Testis (tissue), 3 donors: ENCODE data around the gene ZSCAN23. TPM values are rescaled to one million over a fixed set of nuclear protein-coding genes. Genes with fewer than 3 reads are reported as not detected.
A peak's percentile ranks its signal among the peaks of the same experiment; 100 is the strongest.
"Not testable (repeated sequence)": the region's sequence is repeated elsewhere in the genome, so short reads cannot be mapped to it uniquely, and the experiment has no call there.

ENCODE experiments used
- DNase-seq: peaks from one replicate; pipeline ENCODE4 v3.0.0-alpha.2; 2019
- H3K27ac ChIP-seq, 2 donors: fragments of 200-600 bp; sonication (generic); one replicate each; pipeline ENCODE4 v1.5.1; 2019
- H3K27me3 ChIP-seq: fragments of 200-600 bp; sonication (generic); one replicate; pipeline ENCODE4 v1.5.1; 2019
- H3K36me3 ChIP-seq: fragments of 200-600 bp; sonication (generic); one replicate; pipeline ENCODE4 v1.5.1; 2017; ENCODE audit warnings: low read depth; ENCODE audit errors: missing control alignments
- H3K4me1 ChIP-seq: fragments of 200-600 bp; sonication (generic); one replicate; pipeline ENCODE4 v1.5.1; 2019
- H3K4me3 ChIP-seq, 2 donors: fragments of 200-600 bp; sonication (generic); one replicate each; pipeline ENCODE4 v1.5.1; 2017 to 2019
- H3K9me3 ChIP-seq: fragments of 200-600 bp; sonication (generic); one replicate; pipeline ENCODE4 v1.5.1; 2017
- CTCF ChIP-seq, 3 experiments: fragments of 450-650 bp in 2 of 3; fragments of 200-600 bp in 1 of 3; sonication (generic) in 1 of 3; IDR thresholded peaks; one replicate each; pipeline ENCODE4 v1.5.1; 2016 to 2019; ENCODE audit warnings: antibody characterized with exemption in 3 of 3, mild to moderate bottlenecking in 2 of 3, moderate library complexity in 1 of 3
- POLR2A ChIP-seq: fragments of 450-650 bp; IDR thresholded peaks from one replicate; pipeline ENCODE4 v1.6.1; 2017; ENCODE audit warnings: antibody characterized with exemption, mild to moderate bottlenecking, moderate library complexity
- WGBS, 2 donors: methylation state at CpG; one replicate each; pipeline ENCODE4 v1.1.5; 2018; 5-methylcytosine and 5-hydroxymethylcytosine counted together
- intact Hi-C: fragments of 100-400 bp; cut with DNase I; formaldehyde crosslinking; loops from one replicate; pipeline ENCODE4 v1.15.1; 2023; ENCODE audit warnings: low total_unique reads
- polyA plus RNA-seq: library from polyadenylated mRNA; stranded (reverse); fragments of 350-450 nt; fragmentation: Illumina TruSeq; extraction: RNeasy Lipid Tissue Mini Kit (QIAGEN cat#74804); gene quantifications from one replicate; pipeline ENCODE4 v1.2.3, GENCODE V29; 2014; ENCODE audit warnings: low read depth, low replicate concordance; ENCODE audit not compliant: insufficient read depth
- total RNA-seq, 2 donors: library from RNA; depleted of rRNA; stranded (reverse); fragments of >200 nt; gene quantifications; one replicate each; pipeline ENCODE4 v1.2.3, GENCODE V29; 2016

The ZSCAN23 gene
- total and polyA plus RNA-seq, 3 donors from 2014 or later: 2.4 to 9.1 (median 8.3) TPM

- Histone ChIP-seq H3K4me1 (no peaks in the 10 kb centered on the region), H3K27me3 (no peaks in the 10 kb centered on the region), H3K36me3 (no peaks in the 10 kb centered on the region), H3K27ac (no peak overlapping the region), H3K4me3 (no peak overlapping the region), H3K9me3 (no peaks in the 10 kb centered on the region)
- 51 to 62% methylated on average over 2 of the region's 2 CpGs for WGBS, 2 donors
- intact Hi-C loops: no loop called here
- TF ChIP-seq CTCF (IDR thresholded peaks at IDR 0.05) (no peak), POLR2A (no peak)
- DNase-seq: no peak
These were observed 19.1 kb upstream of the ZSCAN23 start for GRCh38 chr6:28462401-28462800.

- Histone ChIP-seq H3K27ac (no peak overlapping the region), H3K4me1 (no peaks in the 10 kb centered on the region), H3K27me3 (no peaks in the 10 kb centered on the region), H3K4me3 (no peak overlapping the region), H3K36me3 (no peaks in the 10 kb centered on the region), H3K9me3 (no peaks in the 10 kb centered on the region)
- DNase-seq: no peak
- intact Hi-C loops: no loop called here
- no peak for TF ChIP-seq POLR2A
- no peak for TF ChIP-seq CTCF (IDR thresholded peaks at IDR 0.05)
- 80 to 92% methylated on average over 1 of the region's 1 CpG for WGBS, 2 donors
These were observed 15.3 kb upstream of the ZSCAN23 start for GRCh38 chr6:28458568-28458967.

- no peaks in the 10 kb centered on the region for H3K27me3 ChIP-seq
- no peaks in the 10 kb centered on the region for H3K36me3 ChIP-seq
- H3K27ac ChIP-seq: no peak overlapping the region
- intact Hi-C loops: no loop called here
- H3K4me1 ChIP-seq: no peaks in the 10 kb centered on the region
- WGBS, 2 donors: 94 to 100% methylated on average over 1 of the region's 1 CpG
- no peak for DNase-seq
- TF ChIP-seq POLR2A (no peak), CTCF (IDR thresholded peaks at IDR 0.05) (no peak)
- no peaks in the 10 kb centered on the region for H3K9me3 ChIP-seq
- H3K4me3 ChIP-seq: no peak overlapping the region
These were observed 5.8 kb upstream of the ZSCAN23 start for GRCh38 chr6:28449056-28449455.

- H3K9me3 ChIP-seq, H3K27ac ChIP-seq, H3K36me3 ChIP-seq, H3K4me1 ChIP-seq, intact Hi-C loops, DNase-seq, H3K27me3 ChIP-seq: not testable (repeated sequence)
- peak overlapping the region in 1 of 2 donors; percentile 58 for H3K4me3 ChIP-seq
These were observed 4.2 kb upstream of the ZSCAN23 start for GRCh38 chr6:28447512-28447906.

GRCh38 chr6:28446818-28447511, 3.7 kb upstream of the ZSCAN23 start:
- Histone ChIP-seq H3K4me1 (no peaks in the 10 kb centered on the region), H3K36me3 (no peaks in the 10 kb centered on the region), H3K27me3 (no peaks in the 10 kb centered on the region), H3K27ac (no peak overlapping the region), H3K9me3 (no peaks in the 10 kb centered on the region), H3K4me3 (peak overlapping the region; percentile 19 to 58)
- WGBS, 2 donors: 0 to 1% methylated on average over 14 to 36 of the region's 36 CpGs
- peak; percentile 42 for DNase-seq
- TF ChIP-seq CTCF (IDR thresholded peaks at IDR 0.05) (no peak), POLR2A (no peak)
- intact Hi-C loops: no loop called here

- intact Hi-C loops, H3K27ac ChIP-seq, H3K36me3 ChIP-seq, H3K9me3 ChIP-seq, H3K27me3 ChIP-seq, H3K4me1 ChIP-seq: not testable (repeated sequence)
- WGBS, 2 donors: 84% methylated on average over 3 of the region's 3 CpGs
- peak; percentile 75 for DNase-seq
- peak overlapping the region in 1 of 2 donors; percentile 70 for H3K4me3 ChIP-seq
These were observed 1.5 kb upstream of the ZSCAN23 start for GRCh38 chr6:28444759-28445158.
